OCI-LY7 (cell line): ENCODE data around the gene CCNI2.

Experiments used
- EZH2phosphoT487 ChIP-seq: fragments of 200-600 bp; sonication (generic); IDR thresholded peaks from 2 replicates; pipeline ENCODE4 v1.6.1; 2018; ENCODE audit warnings: low read depth, borderline replicate concordance, mild to moderate bottlenecking, mixed run types, antibody characterized with exemption, low read length, moderate library complexity, mixed read lengths
- TF ChIP-seq, protein P1 (sequence below): fragments of 200-600 bp; sonication (generic); conservative IDR thresholded peaks from 2 replicates; pipeline ENCODE4 v1.5.1; 2014; ENCODE audit warnings: mild to moderate bottlenecking, antibody characterized with exemption, low read length, moderate library complexity, mixed read lengths

DNA sequence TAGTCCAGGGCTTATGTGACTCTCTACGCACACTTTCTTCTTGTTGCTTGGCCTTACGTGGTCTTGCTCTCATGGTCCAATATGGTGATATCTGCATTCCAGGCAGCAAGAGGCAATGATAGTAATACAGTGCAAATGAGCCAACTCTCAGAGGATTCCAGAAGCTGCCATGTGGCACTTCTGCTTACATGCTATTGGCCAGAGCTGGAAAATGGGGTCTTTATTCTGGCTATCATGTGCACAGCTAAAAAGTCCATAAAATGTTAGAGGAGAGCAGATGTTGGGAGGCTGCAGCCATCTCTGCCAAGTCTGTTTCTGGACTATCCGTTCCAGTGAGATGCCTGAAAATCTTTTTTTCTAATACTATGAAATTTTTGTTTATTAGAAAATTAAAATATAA, 32.7 kb downstream of the CCNI2 start:
- TF ChIP-seq, protein P1, sequence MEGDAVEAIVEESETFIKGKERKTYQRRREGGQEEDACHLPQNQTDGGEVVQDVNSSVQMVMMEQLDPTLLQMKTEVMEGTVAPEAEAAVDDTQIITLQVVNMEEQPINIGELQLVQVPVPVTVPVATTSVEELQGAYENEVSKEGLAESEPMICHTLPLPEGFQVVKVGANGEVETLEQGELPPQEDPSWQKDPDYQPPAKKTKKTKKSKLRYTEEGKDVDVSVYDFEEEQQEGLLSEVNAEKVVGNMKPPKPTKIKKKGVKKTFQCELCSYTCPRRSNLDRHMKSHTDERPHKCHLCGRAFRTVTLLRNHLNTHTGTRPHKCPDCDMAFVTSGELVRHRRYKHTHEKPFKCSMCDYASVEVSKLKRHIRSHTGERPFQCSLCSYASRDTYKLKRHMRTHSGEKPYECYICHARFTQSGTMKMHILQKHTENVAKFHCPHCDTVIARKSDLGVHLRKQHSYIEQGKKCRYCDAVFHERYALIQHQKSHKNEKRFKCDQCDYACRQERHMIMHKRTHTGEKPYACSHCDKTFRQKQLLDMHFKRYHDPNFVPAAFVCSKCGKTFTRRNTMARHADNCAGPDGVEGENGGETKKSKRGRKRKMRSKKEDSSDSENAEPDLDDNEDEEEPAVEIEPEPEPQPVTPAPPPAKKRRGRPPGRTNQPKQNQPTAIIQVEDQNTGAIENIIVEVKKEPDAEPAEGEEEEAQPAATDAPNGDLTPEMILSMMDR: no peak
- no peak for TF ChIP-seq EZH2phosphoT487
